CD4-positive, alpha-beta T cell treated with Interleukin-17A for 1 hour (primary cell): ENCODE data around the gene TICRR.

Experiments used
- DNase-seq: peaks from one replicate; pipeline ENCODE4 v3.0.0-alpha.2; 2020

TICRR gene

DNA sequence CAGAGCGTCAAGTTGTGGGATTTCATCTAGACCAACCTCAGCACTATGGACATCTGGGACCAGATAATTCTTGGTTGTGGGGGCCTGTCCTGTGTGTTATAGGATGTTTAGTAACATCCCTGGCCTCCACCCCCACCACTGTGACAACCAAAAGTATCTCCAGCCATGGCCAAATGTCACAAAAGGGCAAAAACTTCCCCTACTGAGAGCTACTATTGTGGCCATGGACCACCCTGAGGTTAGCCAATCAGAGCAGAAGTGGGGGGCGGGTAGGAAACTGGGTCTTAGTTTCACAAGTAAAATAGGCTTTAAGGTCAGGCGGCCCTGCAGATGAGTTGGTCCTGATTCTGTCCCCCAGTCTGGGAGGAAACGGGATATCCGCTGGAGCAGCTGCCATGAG is 54.6 kb downstream of the TICRR start:
- no peak for DNase-seq

DNA sequence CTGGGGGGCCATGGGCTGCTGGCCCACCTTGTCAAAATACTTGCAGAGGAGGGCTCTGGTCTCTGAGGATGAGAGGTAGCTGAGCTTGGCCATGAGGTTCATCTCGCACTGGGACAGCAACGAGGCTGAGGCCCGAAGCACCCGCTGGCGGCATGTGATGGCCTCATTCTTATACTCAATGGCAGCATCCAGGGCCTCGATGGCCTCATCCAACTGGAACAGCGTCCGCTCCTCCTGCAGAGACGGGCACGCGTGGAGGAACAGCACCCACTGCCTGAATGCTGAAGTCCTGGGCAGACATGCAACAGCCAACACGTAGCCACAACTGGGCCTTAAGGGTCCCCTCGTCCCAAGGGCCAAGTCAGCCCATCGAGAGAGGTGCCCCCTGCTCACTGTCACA is 55.0 kb downstream of the TICRR start:
- DNase-seq = no peak

DNA sequence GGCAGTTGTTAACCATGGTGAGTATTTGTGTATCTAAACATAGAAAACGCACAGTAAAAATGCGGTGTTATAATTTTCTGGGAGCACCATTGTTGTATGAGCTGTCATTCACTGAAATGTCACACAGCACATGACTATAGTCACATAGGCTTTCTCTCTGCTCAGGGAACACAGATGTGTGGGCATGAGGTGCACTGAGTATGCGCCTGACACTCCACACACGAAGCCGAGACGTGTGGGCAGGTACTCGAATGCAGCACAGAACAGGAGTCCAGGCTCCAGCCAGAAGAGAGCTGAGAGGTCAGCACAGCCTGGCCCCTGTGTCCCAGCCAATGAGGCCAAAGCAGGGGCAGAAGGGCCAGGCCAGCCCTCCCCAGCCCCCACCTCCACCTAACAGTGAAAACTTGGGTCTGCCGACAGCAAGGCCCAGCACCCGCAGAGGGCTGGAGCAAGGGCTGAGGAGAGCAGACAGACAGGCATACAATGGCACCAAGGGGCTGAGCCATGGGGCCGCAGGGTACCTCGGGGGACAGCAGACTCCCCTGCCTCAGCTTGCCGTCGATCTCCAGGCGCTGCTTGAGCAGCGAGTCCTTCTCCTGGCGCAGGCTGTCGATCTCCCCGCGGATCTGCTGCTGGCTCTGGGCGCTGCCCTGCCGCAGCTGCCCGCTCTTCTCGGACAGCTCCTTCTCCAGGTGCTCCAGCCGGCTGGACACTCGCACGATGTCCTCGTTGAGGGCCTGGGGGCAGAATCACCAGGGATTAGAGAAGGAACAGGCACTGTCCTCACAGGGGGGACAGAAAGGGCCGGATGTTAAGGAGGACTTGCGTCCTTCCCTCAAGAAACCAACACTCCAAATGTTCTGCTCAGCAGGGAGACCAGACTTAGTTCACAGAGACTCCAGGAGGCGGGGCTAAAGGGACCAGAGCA is 56.0 kb downstream of the TICRR start:
- DNase-seq = no peak

DNA sequence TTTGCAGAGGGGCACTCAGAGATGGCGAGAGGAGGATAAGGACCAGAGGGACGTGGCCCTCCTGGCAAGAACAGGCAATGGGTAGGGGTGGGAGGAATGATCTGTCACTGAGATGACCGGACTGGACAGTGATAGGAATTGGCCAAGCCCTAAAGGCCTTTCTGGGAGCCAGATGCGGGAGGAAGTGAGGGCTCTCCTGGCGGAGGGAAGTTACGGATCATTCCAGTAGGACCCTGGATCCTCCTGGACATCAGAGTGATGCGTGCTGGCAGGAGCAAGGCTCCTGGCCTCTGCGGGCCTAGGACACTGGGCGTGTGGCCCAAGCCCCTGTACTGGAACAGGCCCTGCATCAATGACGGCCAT is 56.6 kb downstream of the TICRR start:
- DNase-seq = no peak

DNA sequence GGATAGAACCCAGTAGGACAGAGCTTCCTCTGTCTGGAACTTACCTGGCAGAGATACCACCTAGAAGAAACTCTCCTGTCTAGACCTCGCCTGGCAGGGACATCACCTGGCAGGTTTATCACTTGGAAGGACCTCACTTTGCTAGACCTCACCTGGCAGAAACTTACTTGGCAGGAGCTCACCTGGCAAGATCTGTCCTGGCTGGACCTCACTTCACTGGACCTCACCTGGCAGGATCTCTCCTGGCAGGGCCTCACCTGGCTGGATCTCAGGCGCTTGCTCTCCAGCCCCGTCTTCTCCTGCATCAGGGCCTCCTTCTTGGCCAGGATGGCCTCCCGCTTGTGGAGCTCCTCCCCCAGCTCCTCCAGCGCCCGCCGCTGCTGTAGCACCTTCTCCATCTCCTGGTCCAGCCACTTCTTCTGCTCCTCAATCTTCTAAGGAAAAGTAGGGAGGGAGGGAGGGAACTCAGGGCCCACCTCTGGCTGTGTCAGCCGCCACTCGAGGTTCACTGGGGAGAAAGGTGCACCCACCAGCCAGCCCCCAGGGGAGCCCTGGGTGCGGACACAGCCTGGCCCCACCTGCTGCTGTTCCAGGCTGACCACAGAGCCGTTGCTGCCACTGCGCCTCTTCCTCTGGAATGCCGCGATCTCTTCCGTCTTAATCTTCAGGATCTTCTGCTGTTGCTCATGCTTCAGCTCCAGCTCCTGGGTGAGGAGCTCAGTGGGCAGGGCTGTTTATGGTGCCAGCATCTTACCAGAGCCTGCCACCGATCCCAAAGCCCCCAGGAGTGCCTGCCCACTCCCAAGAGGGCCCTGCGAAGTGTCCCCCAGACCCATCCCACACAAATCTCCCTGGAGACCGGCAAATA is 57.5 kb downstream of the TICRR start:
- no peak for DNase-seq

DNA sequence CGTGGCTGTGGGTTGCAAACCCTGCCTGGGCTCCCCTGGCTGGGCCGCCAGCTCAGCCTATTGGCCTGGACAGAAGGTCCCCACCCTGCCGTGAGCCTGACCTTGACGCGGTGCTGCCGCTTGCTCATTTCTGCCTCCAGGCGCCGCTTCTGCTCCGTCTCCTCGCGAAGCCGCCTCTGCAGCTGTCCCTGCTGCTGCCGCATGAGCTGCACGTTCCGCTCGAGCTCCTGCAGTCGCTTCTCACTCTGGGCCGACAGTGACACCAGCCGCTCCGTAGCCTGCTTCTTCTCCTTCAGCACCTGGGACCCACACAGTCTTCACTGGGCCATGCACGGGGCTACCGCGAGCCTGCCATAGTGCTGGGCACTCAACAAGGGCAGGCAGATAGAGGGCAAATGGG is 58.3 kb downstream of the TICRR start:
- no peak for DNase-seq

DNA sequence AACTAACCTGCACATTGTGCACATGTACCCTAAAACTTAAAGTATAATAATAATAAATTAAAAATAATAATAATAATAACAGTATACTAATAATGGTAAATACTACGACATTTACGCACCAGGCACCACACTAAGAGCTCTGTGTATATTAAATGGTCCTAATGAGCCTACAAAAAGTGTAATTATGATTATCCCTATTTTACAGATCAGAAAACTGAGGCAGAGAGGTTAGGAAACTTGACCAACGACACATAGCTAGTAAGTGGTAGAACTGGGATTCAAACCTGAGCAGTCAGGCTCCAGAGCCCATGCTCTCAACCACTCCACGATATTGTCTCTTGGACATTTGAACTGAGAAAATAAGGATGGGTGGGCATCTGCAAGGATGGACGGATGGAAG is 65.0 kb downstream of the TICRR start:
- DNase-seq = no peak

DNA sequence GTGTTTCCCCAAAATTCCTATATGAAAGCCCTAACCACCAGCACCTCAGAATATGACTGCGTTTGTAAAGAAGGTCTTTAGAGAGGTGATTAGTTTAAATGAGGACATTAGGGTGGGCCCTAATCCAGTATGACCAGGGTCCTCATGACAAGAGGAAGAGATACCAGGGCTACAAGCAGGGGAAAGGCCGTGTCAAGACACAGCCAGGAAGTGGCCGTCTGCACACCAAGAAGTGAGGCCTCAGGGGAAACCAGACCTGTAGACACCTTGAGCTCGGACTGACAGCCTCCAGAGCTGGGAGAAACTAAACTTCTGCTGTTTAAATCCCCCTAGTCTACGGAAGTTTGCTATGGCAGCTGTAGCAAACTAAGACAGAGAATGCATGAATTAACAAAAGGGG is 65.8 kb downstream of the TICRR start:
- no peak for DNase-seq

DNA sequence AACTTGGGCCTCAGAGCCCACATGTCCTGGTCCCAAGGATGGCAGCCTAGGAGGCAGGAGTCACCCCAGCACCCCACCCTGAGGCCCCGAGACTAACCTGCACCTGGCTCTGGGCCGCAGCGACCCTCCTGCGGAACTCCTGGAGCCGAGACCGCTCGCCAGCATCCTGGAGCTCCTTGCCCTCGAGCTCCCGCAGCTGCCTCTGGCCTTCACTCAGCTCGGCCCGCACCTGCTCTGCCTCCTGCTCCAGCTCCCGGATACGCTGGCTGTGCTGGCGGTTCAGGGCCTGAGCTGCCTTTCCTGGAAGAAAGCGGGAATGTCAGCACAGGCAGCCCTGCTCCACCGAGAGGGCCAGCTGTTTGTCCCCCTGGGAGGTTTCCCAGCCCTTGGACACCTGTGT is 66.8 kb downstream of the TICRR start:
- DNase-seq = no peak

DNA sequence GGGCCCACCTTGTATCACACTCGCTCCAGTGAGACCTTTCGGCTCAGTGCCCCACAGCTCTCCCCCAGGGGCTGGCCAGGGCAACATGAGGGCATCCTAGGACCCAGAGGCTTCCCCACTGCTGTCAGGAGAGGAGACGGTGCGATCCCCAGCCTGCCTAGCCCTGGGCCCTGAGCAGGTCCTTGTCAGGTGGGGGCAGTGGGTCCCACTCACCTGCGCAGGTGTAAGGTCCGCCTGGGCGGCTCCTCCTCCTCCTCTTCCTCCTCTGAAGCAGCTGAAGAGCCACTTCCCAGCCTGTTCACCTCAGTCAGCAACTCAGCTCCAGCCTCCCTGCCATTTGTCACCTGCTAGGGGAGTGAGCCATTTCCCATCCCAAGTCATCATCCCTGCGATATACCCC is 70.4 kb downstream of the TICRR start:
- no peak for DNase-seq

DNA sequence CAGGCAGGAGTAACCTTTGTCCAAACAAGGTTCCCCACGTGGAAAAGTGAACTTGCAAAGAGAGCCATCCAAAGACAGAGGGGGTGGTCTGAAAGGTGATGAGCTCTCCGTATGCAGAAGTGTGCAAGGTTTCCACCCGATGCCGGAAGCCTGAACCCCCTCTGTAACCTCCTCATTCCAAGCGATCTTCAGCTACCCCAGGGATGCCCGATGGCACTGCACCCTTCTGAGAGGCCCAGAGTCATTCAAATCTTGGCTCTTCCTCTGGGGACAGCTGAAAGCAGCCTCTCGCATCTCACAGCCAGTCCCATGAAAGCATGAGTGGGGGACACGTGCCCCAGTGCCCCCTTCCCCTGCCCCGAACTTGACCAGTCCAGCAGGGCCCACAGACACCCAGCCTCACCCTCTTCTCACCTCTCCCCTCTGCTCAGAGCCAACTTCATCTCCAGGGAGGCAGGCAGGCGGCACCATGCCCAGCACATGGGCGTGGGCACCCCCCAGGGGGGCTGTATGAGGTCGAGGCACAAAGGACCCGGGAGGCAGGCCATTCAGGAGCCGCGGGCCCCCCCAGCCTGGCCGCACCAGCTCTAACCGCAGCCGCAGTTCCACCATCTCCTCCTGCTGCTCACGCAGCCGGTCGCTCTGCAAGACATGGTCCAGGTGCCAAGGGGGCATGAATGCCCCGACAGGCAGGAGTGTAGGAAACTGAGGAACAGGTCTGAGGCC is 71.3 kb downstream of the TICRR start:
- DNase-seq = no peak

DNA sequence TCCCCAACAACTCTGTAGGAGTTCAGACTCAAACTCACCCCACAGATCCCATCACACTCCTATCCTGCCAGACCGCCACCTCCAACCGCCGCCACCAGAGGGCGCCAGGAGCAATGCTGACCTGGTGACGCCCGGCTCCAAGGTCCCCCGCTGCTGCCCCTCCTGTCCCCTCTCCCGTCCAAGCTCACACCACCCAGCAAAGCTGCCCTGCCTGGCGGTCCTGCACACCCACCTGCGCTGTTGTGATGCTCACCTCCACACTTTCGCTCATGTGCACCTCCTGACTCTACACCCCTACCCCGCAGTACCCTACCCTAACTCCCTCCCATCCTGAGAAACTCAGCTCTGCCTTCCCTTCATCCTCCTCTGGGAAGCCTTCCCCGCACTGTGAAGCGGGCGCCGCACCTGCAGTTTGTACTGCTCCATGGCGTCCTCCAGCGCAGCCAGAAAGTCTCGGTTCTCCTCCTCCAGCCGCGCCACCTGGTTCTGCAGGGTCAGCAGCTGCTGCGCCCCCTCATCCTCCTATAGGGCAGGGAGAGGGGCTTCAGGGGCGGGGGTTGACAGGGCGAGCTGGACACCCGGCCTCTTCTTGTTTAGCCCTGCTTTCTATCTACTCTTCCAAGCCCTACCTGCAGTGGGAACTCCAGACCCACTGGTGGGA is 72.1 kb downstream of the TICRR start:
- DNase-seq = peak; percentile 39

DNA sequence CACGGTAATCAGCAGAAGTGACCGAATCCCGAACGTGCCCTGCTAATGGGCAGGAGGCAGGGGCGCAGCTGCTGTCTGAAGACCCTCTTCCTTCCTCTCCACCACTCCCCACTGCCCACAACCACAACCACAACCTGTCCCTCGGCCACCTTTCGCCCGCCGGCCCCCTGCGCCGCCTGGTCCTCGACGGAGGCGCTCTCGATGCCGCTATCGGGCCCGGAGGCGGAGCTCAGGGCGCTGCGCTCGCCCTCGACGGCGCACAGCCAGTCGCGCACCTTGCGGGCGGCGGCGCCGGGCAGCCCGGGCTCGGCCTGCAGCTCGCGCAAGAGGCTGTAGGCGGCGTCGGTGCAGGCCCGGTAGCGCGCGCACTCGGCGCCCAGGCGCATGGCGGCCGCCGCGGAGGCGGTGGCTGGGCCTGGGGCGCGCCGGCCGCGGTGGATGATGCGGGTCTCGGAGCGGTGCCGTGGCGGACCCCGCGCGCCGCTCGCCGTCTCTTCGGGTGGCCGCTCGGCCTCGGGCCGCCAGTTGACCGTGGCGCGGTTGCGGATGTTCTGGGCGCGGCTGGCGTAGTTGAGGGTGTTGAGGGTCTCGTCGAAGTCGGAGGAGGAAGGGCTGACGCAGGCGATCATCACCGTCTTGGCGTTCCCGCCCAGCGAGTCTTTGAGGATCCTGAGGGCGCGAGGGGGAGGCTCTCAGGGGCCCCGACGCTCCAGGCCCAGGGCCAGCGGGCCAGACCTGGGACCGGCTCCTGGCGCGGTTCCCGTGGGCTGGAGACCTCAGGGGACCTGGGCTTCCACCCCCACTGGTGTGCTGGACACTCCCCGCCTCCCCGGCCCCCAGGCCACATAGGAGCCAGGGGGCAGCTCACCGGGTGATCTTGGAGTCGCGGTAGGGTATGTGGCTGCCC is 73.1 kb downstream of the TICRR start:
- no peak for DNase-seq

DNA sequence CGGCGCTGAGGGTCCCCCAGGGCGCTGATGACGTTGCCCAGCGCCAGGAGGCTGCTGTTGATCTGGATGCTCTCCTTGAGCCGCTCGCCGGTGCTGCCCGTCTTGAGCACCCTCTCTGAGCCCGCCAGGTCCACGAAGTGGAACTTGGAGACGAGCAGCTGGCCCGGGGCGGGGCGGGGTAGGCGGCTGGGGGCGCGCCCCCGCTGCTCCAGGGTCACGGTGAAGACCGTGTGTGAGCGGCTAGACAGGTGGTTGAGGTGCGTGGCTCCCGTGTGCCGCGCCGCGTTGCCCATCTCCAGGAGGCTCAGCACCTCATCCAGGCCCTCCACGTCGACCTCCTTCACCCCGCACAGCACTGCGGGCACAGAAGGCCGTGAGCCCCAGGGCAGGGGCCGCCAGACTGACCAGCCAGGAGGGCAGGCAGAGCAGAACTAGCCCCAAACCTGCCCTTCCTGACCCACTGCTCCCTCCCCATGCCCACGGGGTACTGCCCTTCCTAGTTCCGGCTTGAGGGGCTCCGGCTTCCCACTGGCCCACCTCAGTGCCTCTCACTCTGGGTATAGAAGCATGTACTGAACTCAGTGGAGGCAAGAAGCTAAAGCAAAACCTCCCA is 73.8 kb downstream of the TICRR start:
- DNase-seq = no peak

DNA sequence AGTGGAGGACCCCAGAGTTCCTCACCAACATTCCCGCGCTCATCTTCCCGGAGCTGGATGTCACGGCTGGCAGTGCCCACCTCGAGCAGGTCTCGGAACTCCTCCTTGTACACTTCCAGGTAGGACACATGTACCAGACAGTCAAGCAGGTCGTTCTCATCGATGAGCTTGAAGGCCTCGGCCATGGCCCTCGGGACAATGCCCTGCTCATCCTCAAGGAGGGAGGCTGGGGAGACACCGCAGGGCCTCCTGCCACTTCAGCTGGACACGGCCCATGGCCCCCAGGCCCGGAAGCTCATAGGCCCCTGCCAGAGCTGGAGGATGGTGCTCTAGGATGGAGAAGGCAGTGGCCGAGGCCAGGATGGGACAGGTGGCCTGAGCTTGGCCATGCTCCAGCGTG is 74.4 kb downstream of the TICRR start:
- DNase-seq = no peak

DNA sequence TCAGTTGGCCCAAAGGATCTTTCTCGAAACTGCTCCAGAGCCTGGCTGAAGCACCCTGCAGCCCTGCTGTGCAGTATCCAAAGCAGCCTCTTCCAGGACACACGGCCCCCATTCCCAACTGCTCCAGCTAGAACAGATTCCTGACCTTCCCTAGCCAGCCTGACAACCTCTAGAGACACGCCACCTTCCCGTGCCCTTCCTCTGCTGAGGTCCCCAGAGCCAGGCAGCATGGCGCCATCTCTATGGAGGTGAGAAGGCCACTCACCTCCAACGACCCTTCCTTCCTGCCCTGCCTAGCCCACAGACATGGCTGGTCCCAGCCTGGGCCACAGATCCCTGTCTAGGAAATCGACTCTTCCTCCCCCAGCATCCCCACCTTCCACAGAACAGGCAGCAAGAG is 76.9 kb downstream of the TICRR start:
- DNase-seq = no peak

DNA sequence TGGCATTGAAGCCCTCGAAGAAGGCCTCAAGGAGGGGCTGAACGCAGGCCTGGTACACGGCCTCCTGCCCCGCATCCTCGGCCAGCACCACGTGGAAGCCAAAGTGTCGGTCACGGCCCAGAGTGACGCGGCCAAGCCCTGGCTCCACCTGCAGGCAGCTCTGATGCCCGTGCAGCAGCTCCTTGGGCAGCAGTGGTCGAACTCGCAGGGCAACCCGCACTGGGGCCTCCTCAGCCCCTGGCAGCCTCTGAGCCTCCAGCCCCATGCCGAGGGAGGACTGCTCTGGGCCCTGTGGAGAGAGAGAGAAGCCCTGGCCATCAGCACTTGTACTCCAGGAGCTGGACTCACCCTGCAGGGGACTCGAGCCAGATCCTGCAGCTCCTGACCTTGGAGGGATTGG is 77.4 kb downstream of the TICRR start:
- DNase-seq = no peak

DNA sequence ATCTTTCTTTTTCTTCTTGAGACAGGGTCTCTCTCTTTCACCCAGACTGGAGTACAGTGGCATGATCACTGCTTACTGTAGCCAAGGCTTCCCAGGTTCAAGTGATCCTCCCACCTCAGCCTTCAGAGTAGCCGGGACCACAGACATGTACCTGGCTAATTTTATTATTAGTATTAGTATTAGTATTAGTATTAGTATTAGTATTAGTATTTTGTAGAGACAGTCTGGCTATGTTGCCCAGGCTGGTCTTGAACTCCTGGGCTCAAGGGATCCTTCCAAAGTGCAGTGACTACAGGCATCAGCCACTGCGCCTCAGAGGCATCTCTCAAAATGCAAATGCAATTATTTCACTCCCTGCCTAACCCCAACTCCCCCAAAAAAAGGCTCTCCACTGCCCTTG is 78.3 kb downstream of the TICRR start:
- no peak for DNase-seq

DNA sequence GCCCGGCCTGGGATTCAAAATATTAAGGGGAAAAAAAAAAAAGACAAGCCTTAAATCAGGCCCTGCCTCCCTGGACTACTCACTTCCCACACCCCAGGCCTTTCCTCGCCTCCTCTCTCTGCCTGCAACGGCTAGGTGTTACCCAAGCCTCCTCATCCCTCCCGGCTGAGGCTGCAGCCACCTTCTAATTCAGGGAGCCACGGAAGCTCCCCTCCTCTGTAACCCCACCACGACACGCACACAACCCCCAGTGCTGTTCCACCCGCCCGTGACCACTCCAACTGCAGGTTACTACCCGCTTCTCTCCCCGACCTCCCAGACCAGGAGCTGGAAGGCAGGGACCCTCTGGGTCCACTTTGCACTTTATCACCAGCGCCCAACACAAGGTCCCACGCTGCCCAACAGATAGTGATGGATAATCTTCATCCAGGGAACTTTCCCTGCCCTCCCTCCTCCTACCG is 79.1 kb downstream of the TICRR start:
- DNase-seq = no peak

DNA sequence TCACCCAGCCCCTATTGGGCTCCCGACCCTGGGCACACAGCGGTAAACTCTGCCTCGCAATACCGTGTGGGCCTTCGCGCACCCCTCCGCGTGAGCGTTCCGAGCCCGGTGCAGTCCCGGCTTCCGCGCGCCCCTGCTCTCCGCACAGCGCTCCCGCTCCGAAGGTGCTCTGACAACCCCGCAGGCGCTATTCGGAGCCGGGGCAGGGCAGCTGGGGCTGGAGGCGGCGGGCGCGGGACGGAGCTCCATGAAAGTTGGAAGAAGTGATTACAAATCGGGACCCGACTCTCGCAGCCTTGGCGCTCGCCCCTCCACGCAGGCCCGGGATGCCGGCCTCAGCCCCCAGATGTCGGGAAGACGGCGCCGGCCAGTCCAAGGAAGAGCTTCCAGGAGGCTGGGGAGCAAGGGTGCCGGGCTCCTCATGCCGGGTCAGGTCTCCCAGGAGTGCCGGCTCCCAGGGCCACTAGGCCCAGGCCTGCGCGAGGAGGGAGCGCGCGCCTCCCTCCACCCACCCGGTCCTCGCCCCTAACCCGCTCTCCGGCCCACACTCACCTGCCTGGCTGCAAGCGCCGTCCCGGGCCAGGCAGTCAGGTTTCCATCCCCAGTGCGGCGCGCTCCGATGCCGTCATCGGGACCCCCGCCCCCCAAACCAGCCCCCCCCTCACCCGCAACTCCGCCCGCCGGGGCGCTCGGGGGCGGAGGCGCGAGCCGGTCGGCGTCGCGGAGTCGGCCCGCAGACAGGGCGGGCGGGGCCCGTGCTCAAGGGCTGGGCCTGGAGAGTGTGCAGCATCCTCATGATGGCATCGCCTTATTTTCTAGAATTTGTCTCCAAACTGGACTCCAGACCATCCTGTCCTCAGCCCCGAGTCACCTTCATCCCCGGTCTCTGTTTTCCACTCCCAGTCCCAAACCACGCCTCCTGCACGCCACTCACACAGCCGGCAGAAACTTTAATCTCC is 79.9 kb downstream of the TICRR start, which contains the start of gene KIF7:
TSS of gene KIF7 (minus strand) at position 621 of the 959 bp plus-strand sequence. CDS start 2,537 bp downstream, outside the sequence.
- DNase-seq = no peak
